ENCODE data around the gene MRPS7.

MRPS7 gene

GRCh38 chr17:75295201-75296158, 33.8 kb downstream of the MRPS7 start:
- intact Hi-C loops (cut with DNase I): no loop called here
- no peak for DNase-seq

GRCh38 chr17:75300280-75300679, 38.6 kb downstream of the MRPS7 start:
- DNase-seq: no peak
- intact Hi-C loops (cut with DNase I): no loop called here

DNA sequence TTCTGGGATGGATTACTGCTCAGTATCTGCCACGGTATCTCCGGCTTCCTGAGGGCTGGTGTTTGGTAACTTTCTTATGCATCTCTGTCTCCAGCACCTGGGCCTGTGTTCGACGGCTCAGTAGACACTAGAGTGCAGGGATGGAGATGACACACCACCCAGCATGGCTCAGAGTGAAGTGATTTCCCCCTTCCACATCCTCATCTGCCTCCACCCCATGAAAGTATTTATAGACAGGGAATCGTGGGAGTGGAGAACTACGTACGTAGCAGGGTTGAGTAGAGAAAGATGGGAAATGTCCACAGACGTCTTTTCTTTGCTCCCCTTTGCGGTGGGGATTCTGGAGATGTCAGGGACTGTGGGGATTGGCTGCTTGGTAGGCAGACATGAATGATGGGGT, 39.4 kb downstream of the MRPS7 start:
- intact Hi-C loops (cut with DNase I): no loop called here
- peak in 9 of 42 donors; percentile 21 to 64 (median 39) for DNase-seq

DNA sequence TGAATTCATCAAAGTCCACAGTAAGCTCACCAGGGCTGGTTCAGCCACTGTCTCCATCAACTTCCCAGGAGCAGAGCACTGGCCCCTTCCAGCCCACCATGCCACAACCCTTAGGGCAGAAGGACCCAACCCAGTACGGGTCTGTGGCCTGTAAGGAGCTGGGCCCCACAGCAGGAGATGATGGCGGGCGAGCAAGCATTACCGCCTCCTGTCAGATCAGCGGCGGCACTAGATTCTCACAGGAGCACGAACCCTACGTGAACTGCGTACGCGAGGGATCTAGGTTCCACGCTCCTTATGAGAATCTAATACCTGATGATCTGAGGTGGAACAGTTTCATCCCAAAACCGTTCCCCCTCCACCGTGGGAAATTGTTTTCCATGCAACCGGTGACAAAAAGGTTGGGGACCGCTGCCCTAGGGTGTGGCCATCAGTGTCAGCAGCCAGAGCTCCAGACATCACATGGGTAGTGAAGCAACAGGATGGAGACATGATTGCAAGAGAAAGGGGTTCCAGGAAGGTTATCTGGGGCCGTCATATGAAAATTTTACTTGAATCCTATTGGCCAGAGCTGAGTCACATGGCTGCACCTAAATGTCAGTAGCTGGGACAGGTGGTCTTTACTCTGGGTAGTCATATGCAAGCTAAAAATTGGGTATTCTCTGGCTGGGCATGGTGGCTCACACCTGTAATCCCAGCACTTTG, 40.0 kb downstream of the MRPS7 start:
- no peak for DNase-seq
- intact Hi-C loops (cut with DNase I): no loop called here

DNA sequence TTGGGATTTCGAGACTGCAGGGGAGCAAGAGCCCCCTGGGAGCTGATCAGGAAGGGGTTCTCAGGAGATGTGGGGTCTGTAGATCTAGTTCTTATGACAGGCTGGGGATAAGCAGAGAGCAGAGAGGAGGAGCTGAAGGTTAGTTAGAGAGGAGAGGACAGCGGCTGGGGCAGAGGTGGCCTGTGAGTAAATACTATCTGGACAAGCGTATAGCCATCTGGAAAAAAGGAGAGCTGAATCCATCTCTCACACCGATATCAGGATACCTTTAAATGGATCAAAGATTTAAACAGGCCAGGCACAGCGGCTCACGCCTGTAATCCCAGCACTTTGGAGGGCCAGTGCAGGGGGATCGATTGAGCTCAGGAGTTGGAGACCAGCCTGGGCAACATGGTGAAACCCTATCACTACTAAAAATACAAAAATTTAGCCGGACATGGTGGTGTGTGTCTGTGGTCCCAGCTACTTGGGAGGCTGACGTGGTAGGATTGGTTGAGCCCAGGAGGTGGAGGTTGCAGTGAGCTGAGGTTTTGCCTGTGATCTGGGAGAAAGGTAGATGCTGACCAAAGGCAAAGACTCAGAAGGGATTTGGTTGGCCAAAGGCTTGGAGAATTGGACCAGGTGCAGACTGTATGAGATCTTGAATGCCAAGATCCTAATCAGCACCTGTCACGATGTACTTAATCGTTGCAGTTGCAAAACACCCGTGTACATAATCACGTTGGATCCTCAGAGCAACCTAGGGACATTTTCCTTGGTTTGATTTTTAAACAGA, 46.5 kb downstream of the MRPS7 start:
- intact Hi-C loops (cut with DNase I): no loop called here

GRCh38 chr17:75308732-75309629, 47.3 kb downstream of the MRPS7 start:
- intact Hi-C loops (cut with DNase I): no loop called here
- DNase-seq: peak in 4 of 42 donors; percentile 13 to 27 (median 19)

More for the DNA sequence above, 46.5 kb downstream of the MRPS7 start:
- DNase-seq: no peak

DNA sequence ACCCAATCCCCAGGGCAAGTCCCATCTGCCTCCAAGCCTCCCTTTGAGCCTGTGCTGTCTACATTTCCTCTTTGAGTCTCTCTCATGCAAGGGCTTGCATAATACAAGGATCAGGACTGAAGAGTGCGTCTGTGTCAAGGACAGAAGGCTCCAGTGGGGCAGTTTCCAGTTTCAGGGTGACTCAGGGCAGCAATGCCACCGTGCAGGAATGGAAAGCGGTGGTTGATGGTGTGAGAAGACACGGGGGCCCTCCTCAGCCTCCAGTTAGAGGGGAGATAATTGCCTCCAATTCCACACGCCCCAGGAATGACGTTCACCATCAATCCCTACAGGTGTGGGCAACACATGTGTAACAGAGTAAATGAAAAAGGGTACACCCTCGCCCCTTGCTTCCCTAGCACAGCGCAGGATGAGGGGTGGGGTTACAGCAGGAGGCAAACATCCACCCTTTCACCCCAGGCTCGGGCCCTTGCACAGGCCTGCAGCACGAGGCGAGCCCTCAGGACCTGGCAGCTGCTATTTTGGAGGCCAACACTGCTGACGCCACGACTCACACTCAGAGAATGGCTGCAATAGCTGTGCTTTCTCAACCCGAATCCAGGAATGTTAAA, 52.4 kb downstream of the MRPS7 start:
- intact Hi-C loops (cut with DNase I): no loop called here
- peak in 12 of 42 donors; percentile 20 to 53 (median 40) for DNase-seq

- intact Hi-C loops (cut with DNase I): no loop called here
- peak in 3 of 42 donors; percentile 17 to 22 (median 19) for DNase-seq
Measured at GRCh38 chr17:75315541-75316243, 54.0 kb downstream of the MRPS7 start.
